ENCODE data around the gene SIRT7. TPM values are rescaled to one million over a fixed set of nuclear protein-coding genes. Genes with fewer than 3 reads are reported as not detected.

The SIRT7 gene
- total and polyA plus RNA-seq, 2 donors (not counting 3 experiments of a cell fraction or from before 2014, with no cell fraction given): 11.6 to 28.8 TPM

DNA sequence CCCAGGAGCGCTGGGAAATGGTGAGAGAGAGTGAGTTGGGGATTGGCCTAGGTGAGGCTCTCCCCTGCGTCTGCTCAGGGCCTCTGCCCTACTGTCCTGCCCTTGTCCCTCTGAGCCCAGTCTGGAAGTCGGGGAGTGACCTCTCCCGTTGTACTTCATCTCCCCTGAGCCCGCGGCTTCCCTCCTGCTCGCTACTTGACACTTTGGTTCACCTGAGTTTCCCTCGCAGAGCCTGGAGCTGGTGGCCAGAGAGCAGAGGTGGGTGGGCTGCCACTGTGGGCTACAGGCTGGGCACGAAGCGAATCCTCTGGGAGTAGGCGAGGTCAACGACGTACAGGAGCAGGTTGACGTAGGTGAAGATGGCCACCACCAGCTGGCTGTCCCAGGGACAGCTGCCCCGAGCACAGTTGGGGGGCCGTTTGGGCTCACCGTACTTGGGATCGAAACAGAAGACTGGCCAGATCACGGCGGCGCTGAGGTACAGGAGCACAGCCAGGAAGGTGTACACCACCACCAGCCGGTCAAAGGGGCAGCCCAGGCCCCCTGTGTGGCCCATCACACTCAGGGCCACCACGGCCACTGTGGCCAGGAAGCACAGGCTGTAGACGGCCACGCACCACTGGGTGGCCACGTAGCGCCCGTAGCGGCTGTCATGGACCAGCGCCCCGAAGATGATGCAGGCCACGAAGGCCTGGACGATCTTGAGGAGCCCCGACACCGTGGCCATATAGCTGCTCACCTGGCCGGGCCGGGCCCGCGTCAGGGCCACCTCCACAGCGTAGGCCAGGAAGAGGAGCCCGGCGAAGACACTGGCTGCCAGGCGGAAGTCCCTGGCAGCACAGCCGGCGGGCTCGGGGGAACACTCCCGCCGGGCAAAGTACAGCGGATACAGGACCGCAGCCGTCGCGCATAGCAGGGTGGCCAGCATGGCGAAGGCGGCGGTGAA, 22.8 kb upstream of the SIRT7 start:
- H3K4me2 ChIP-seq (ENCODE audit: insufficient read depth, low read length): no peak overlapping the region
- BruUV-seq (replicated peaks): no TSS peak
- H3K4me3 ChIP-seq (replicated peaks in 1 of 3; ENCODE audit: insufficient read depth in 1 of 3, low read depth in 1 of 3, low read length in 3 of 3): no peak overlapping the region
- H2AFZ ChIP-seq (ENCODE audit: low read depth, low read length): no peak overlapping the region
- ChIA-PET CTCF (interaction anchor here (1.4 to 1.6 kb wide), 2 partner anchors 12 to 19 kb away, joined by 3 to 4 read pairs; no protein-coding TSS in a partner anchor), POLR2A (no interaction called here)
- no peaks in the 10 kb centered on the region for H3K36me3 ChIP-seq (ENCODE audit: control insufficient read depth in 2 of 2, extremely low read depth in 1 of 2, insufficient read depth in 2 of 2, low read length in 2 of 2)
- H3K9me1 ChIP-seq (replicated peaks; ENCODE audit: control insufficient read depth, extremely low read depth, insufficient read depth, low read length): no peaks in the 10 kb centered on the region
- H3K27me3 ChIP-seq (ENCODE audit: control insufficient read depth in 2 of 2, insufficient read depth in 2 of 2, low read length in 2 of 2): peaks cover 0 to 7% of the 10 kb centered on the region in 2 experiments
- no peaks in the 10 kb centered on the region for H4K20me1 ChIP-seq (replicated peaks; ENCODE audit: control insufficient read depth, extremely low read depth, insufficient read depth, low read length)
- no peak overlapping the region for H3K27ac ChIP-seq (ENCODE audit: insufficient read depth, low read depth, low read length)
- H3K9me3 ChIP-seq (replicated peaks; ENCODE audit: control insufficient read depth, insufficient read depth, low read length): no peaks in the 10 kb centered on the region
- dilution Hi-C loops (cut with MboI; ENCODE audit: extremely low pct_ligation_motif_present, low sequenced_read_pairs): no loop called here
- H3K9ac ChIP-seq (replicated peaks; ENCODE audit: extremely low read depth, insufficient read depth, low read length): no peak overlapping the region
- TF ChIP-seq FOS (IDR thresholded peaks at IDR 0.05; ENCODE audit: borderline replicate concordance, insufficient read depth, low read length): no peak
- TF ChIP-seq, protein P1, sequence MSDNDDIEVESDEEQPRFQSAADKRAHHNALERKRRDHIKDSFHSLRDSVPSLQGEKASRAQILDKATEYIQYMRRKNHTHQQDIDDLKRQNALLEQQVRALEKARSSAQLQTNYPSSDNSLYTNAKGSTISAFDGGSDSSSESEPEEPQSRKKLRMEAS (IDR thresholded peaks at IDR 0.05; ENCODE audit: insufficient read depth, insufficient read length): no peak
- TF ChIP-seq GATA2 (IDR thresholded peaks at IDR 0.05; ENCODE audit: insufficient read depth, insufficient read length, low read depth, low read length): no peak
- no peak for TF ChIP-seq POLR2A (IDR thresholded peaks at IDR 0.05; ENCODE audit: low read depth, low read length)
- TF ChIP-seq, protein P2, sequence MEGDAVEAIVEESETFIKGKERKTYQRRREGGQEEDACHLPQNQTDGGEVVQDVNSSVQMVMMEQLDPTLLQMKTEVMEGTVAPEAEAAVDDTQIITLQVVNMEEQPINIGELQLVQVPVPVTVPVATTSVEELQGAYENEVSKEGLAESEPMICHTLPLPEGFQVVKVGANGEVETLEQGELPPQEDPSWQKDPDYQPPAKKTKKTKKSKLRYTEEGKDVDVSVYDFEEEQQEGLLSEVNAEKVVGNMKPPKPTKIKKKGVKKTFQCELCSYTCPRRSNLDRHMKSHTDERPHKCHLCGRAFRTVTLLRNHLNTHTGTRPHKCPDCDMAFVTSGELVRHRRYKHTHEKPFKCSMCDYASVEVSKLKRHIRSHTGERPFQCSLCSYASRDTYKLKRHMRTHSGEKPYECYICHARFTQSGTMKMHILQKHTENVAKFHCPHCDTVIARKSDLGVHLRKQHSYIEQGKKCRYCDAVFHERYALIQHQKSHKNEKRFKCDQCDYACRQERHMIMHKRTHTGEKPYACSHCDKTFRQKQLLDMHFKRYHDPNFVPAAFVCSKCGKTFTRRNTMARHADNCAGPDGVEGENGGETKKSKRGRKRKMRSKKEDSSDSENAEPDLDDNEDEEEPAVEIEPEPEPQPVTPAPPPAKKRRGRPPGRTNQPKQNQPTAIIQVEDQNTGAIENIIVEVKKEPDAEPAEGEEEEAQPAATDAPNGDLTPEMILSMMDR (IDR thresholded peaks at IDR 0.05; ENCODE audit: extremely low read depth in 1 of 2, insufficient read depth in 1 of 2, low read depth in 1 of 2, low read length in 2 of 2): no peak
- no peak for TF ChIP-seq POLR2AphosphoS5 (IDR thresholded peaks at IDR 0.05; ENCODE audit: insufficient read depth, low read depth, low read length)
- TF ChIP-seq JUN (IDR thresholded peaks at IDR 0.05; ENCODE audit: borderline replicate concordance, insufficient read depth, insufficient read length, low read depth): no peak
- TF ChIP-seq EZH2 (IDR thresholded peaks at IDR 0.05; ENCODE audit: borderline replicate concordance, low read depth, low read length, severe bottlenecking): no peak
- TF ChIP-seq MYC (IDR thresholded peaks at IDR 0.05; ENCODE audit: low read depth, low read length): no peak
- DNase-seq (ENCODE audit: low read depth, low spot score) (no peak), FAIRE-seq (no peak)
- peaks cover 7% of the 10 kb centered on the region for H3K79me2 ChIP-seq (ENCODE audit: control insufficient read depth, insufficient read depth, low read length)
- peaks cover 6% of the 10 kb centered on the region for H3K4me1 ChIP-seq (ENCODE audit: control insufficient read depth, extremely low read depth, insufficient read depth, low read length)
- intact Hi-C loops (cut with micrococcal nuclease): no loop called here
